Activated CD4-positive, alpha-beta T cell treated with anti-CD3 and anti-CD28 coated beads, Interleukin-2, Interleukin-4, amounts not matched to agents 100 ng/mL and 50 ng/mL, durations not matched to agents 16 hours and 8 hours (primary cell): Measurements from ENCODE around the gene ZNF84.
A peak's percentile ranks its signal among the peaks of the same experiment; 100 is the strongest.

Experiments
- DNase-seq: peaks from one replicate; pipeline ENCODE4 v3.0.0-alpha.2; 2020; ENCODE audit warnings: low spot score

ZNF84 gene

DNA sequence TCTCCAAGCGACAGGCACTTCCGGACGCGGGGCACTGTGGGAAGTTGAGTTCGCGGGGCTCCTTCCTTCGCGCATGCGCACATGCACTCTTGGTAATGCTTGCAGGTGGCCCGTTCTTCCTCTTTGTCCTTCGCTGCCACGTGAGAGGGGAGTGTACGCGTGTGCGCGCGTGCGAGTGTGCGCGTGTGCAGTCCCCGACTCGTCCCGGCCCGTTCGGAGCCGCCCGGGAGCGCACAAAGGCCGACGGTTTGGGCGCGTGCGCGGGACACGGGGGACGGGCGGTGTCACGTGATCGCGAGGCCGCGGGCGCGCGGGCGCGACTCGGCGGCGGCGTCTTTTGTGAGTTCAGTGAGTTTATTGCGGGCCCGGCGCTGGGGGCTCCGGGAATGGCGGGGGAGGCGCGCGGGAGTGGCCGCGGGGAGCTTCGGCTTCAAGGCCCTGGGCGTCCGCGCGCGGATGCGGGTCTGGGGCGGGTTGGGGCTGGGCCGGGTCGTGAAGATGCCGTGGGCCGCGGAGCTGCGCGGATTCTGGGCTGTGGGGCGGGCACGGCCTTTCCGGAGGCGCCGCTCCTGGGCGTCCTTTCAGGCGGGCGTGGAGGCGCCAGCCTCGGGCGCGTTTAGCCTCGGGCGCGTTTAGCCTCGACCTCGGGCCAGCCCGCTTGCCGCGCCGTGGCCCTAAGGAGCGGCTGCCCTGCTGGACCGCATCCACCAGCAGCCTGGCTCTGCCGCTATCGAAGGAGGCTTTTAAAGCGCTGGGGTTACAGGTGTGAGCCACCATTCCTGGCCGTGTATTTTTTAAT, at the start of gene ZNF84:
TSS of gene ZNF84 (plus strand) at position 303 of the 799 bp plus-strand sequence. CDS start 3,959 bp downstream, outside the sequence.
- DNase-seq: peak; percentile 97

DNA sequence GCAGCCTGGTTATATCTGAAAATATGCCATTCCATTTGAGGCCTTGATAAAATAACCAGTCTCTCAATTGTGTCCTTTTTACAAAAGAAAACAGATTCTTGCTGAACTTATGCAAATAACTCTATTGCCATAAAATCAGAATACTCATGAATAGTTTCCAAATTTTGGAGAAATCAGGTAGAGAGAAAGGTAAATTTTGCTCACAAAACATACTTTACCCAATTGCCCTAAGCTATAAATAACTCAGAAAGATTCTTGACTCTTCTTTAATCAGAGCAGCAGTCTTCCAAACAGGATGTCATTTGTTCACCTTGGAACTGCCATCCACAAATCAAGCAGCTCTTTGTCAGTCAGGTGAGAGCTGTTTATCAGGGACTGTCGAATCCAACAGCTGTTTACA, 38.6 kb upstream of the ZNF84 start:
- DNase-seq: no peak

DNA sequence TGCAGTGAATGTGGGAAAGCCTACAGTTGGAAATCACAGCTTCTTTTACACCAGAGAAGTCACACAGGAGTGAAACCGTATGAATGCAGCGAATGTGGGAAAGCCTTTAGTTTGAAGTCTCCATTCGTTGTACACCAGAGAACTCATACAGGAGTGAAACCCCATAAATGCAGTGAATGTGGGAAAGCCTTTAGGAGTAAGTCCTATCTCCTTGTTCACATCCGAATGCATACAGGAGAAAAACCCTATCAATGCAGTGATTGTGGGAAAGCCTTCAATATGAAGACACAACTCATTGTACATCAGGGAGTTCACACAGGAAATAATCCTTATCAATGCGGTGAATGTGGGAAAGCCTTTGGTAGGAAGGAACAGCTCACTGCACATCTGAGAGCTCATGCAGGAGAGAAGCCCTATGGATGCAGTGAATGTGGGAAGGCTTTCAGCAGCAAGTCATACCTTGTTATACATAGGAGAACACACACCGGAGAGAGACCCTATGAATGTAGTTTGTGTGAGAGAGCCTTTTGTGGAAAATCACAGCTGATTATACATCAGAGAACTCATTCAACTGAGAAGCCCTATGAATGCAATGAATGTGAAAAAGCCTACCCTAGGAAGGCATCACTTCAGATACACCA, 26.5 kb upstream of the ZNF84 start:
- DNase-seq: no peak

DNA sequence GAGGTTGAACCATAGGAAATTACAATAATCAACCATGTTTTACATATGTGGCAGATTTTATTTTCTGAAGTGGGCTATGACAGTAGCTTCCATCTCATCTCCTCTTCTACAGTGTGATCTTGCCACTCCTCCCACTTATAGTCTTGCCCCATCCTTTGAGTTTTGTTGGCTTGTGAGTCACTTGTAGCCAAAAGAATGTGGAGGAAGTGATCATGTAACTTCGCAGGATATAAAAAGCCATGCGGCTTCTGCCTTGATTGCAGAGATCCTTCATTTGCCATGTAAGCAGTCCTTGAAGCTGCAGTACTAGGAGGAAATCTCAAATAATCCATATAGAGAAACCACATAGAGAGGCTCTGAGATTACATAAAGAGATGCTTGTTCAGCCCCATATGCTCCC, 13.7 kb upstream of the ZNF84 start:
- no peak for DNase-seq

DNA sequence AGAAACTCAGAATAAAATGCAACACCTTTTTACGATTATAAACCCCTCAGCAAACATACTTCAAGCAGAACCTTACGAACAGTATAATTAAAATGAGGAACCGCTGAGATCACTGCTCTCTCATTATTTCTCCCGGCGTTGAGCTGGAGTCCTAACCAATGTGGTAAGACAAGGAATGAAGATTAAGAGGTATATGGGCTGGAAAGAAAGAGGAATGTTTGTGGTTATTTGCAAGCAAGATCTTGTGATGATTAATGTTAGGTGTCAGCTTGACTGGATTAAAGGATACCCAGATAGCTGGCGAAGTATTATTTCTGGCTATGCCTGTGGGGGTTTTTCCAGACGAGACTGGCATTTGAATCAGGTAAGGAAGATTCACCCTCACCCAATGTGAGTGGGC, 10.3 kb upstream of the ZNF84 start:
- DNase-seq: no peak

DNA sequence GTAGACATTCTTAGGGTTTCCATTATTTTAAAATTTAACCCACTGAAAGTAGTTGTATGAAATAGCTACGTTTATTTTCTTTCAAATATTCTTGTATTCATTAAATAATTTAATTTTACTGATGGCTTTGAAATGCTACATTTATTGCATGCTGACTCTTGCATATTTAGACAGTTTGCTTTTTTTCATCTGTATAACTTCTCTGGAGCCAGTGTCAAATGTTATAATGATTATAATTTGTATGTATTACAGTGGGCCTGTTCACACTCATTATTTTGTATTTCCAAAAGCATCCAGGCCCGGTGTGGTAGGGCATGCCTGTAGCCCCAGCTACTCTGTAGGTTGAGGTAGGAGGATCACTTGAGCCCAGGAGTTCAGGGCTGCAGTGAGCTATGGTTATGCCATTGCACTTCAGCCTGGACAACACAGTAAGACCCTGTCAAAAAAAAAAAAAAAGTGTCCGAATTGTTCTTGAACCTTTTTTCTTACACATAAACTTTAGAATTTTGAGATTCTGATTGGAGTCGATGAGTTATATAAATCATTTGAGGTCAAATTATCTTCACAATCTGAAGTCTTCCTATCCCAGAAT, 905 bp downstream of the ZNF84 start:
- no peak for DNase-seq

DNA sequence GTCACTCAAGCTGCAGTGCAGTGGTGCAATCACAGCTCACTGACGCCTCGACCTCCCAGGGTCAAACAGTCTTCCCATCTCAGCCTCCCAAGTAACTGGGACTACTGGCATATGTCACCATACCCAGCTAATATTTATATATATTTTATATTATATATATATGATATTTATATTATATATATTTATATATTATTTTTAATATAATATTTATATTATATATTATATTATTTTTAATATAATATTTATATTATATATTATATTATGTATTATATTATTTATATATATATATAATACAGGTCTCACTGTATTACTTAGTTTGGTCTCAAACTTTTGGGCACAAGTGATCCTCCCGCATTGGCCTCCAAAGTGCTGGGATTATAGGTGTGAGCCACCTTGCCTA, 9.4 kb downstream of the ZNF84 start:
- DNase-seq: no peak

DNA sequence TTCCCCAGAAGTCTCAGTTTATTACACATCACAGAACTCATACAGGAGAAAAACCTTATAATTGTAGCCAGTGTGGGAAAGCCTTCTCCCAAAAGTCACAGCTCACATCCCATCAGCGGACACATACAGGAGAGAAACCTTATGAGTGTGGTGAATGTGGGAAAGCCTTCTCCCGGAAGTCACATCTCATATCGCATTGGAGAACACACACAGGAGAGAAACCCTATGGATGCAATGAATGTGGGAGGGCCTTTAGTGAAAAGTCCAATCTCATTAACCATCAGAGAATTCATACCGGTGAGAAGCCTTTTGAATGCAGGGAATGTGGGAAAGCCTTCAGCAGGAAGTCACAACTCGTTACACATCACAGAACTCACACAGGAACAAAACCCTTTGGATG, 20.1 kb downstream of the ZNF84 start:
- no peak for DNase-seq

DNA sequence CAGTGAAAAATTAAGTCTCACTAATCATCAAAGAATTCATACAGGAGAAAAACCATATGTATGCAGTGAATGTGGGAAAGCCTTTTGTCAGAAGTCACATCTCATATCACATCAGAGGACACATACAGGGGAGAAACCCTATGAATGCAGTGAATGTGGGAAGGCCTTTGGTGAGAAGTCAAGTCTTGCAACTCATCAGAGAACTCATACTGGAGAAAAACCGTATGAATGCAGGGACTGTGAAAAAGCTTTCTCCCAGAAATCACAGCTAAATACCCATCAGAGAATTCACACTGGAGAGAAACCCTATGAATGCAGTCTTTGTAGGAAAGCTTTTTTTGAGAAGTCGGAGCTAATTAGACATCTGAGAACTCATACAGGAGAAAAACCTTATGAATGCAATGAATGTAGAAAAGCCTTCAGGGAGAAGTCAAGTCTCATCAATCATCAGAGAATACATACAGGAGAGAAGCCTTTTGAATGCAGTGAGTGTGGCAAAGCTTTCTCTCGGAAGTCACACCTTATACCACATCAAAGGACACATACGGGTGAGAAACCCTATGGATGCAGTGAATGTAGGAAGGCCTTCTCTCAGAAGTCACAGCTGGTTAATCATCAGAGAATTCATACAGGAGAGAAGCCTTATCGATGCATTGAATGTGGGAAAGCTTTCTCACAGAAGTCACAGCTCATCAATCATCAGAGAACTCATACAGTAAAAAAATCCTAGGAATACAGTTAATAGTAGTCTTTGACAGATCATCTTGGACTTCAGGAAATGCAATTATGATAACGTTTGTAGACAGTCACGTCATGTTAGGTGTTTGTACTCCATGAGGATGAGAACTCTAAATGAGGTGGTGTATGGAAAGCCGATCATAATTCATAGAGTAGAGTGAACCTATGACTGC, 21.1 kb downstream of the ZNF84 start:
- DNase-seq: no peak

DNA sequence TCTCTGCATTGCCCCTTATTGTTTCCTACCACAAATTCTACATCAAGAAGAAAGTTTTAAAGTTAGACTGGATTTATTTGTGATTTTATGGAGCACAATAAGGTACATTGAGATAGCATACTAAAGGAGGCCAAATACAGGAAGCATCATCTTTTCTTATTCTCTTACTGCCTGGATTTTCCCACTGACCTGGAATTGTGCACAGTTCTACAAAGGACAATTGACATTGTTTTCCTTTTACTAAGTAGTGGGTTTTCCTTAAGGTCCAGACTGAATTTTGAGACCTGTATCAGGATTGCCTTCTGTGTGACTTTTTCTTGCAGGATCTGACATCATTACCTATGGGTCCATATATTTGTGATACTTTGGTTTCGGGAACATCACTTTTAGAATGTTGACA, 24.6 kb downstream of the ZNF84 start:
- no peak for DNase-seq

DNA sequence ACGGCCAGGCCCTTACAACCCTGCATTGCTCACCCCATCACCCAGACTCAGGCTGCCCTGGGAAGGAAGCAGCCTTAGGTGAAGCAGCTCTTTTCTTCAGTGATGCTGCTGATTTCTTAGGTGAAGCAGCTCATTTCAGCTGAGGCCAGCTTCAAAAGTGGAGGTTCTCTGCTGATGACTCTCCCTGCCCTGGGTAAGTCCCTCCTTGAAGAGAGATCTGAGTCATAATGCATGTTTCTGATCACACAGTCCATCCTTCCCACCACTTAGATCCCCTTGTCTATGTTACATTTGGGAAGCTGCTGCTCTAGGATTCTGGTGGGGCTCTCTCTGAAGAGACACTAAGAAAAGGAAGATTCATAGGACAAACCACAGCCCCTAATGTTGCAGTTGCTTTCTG, 26.2 kb downstream of the ZNF84 start:
- DNase-seq: no peak

DNA sequence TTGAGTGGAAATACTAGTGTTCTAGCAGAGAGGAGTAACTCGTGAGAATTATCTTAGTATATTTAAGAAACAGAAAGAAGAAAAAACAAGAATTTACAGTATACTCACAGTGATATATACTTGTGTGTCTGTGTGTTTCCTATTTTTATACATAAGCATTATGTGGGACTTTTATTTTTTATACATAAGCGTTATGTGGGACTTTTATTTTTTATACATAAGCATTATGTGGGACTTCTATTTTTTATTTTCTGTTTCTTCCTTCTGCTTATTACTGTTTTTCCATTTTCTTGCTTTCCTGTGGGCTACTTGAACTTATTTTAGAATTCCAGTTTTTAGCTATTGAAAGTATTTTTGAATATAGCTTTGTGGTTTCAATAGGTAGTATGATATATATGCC, 36.5 kb downstream of the ZNF84 start:
- DNase-seq: no peak

DNA sequence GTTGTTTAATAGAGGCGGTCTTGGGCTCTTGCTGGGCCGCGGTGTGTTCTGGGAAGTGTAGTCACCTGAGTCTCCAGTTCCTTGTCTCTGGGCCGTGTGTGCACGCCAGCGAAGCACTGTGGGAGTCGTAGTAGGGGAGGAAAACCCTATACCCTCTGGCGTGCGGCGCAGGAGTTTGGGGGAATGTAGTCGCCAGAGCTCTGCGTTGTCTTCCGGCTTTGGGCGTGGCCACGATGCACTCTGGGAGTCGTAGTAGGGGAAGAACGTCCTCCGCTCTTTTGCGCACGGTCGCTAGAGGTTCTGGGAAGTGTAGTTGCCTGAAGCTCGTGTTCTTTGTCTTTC, 42.7 kb downstream of the ZNF84 start:
- DNase-seq: peak; percentile 93

DNA sequence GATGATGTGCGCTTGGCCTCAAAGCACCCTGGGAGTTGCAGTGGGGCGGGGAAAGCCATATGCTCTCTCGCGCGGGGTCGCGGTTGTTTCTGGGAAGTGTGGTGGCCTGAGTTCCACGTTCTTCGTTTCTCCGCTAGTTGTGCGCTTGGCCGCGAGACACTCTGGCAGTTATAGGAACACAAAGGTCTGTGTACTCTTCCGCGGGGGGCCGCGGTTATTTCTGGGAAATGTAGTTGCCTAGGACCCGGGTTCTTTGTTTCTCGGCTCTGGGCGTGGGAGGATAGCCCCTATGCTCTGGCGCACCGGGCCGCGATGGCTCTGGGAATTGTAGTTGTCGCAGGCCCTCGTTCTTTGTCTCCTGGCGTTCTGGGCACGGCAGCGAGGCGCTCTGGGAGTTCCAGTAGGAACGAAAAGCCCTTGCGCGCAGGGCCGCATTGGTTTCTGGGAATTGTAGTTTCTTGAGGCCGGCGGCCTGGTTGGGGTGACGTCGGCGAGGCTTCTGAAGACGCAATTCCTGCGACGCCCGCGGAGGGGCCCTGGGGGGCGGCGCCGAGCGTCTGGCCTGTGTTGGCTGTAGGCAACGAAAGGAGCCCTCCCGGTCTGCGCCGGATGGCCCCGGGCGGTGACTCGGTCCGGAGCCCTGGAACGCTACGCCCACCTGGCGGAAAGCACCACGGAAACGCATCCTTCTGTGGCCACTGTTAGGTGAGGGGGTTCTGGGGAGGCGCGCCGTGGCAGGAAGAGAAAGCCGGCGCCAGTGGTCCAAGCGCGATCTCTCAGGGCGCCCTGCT, 43.3 kb downstream of the ZNF84 start, which contains the start of gene ZNF140:
TSS of gene ZNF140 (plus strand) at position 556 of the 791 bp plus-strand sequence. CDS start 398 bp downstream, outside the sequence.
- peak; percentile 94 for DNase-seq

DNA sequence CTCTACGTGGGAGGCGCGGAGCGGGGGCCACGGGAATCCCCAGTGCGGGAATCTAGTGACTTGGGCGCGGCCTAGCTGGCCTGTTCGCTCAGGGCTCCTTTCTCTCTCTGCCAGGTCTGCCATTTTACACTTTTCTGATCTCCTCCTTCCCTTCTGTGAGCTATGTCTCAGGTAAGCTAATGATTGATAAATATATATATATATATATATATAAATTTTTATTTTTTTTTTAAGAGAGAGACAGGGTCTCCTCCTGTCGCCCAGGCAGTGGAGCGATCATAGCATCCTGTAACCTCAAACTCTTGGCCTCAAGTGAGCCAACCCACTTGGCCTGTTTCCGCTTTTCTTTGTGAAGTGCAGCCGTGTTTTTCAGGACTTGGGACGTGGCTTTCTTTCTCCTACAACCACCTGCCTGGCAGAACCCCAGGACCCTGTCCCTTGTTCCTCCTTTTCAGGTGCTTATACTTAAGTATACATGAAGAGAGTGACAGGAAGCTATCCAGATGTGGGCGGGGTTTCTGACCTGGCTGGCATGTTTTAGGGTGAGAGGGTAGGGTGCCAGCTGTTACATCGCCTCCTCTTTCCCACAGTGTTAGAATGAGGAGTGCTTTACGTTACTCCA, 44.0 kb downstream of the ZNF84 start:
- DNase-seq: no peak

DNA sequence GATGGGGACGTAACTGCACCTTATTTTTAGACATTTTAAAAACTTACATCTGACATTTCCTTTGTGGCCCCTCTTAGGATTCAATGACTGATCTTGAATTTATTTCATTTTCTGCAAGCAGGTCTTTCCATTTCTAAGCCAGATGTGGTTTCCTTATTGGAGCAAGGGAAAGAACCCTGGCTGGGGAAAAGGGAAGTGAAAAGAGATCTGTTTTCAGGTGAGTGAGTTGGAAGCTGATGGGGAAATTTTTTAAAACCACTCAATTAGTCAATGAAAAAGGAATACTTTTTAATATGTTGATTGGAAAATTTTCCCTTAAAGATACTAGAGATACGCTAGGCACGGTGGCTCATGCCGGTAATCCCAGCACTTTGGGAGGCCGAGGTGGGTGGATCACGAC, 46.0 kb downstream of the ZNF84 start:
- DNase-seq: no peak

DNA sequence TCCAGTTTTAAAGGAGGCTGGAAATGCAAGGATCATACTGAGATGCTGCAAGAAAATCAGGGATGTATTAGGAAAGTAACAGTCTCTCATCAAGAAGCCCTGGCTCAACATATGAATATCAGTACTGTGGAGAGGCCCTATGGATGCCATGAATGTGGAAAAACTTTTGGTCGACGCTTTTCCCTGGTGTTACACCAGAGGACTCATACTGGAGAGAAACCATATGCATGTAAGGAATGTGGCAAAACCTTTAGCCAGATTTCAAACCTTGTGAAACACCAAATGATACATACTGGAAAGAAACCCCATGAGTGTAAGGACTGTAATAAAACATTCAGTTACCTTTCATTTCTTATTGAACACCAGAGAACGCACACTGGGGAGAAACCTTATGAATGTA, 68.3 kb downstream of the ZNF84 start:
- no peak for DNase-seq

DNA sequence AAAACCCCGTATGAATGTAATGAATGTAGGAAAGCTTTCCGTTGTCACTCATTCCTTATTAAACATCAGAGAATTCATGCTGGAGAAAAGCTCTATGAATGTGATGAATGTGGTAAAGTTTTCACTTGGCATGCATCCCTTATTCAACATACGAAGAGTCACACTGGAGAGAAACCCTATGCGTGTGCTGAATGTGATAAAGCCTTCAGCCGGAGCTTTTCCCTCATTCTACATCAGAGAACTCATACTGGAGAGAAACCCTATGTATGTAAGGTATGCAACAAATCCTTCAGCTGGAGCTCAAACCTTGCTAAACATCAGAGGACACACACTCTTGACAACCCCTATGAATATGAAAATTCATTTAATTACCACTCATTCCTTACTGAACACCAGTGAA, 68.9 kb downstream of the ZNF84 start:
- no peak for DNase-seq

DNA sequence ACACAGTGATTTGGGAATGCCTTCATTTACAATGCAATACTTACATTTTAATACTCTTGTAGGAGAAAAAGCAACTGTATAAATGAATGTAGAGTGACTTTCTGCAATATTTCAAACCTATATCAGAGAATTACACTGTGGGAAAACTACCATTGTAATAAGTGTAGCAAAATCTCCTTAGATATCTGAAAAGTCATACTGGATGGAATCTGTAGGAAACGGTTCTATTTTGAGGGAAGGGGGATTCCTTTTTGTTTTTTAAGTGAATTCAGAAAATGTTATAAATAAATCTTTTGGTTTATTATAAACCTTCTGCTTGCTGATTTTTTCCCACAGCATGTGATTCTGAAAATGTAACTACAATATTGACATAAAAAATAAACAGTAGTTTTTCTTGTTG, 69.8 kb downstream of the ZNF84 start:
- DNase-seq: no peak

DNA sequence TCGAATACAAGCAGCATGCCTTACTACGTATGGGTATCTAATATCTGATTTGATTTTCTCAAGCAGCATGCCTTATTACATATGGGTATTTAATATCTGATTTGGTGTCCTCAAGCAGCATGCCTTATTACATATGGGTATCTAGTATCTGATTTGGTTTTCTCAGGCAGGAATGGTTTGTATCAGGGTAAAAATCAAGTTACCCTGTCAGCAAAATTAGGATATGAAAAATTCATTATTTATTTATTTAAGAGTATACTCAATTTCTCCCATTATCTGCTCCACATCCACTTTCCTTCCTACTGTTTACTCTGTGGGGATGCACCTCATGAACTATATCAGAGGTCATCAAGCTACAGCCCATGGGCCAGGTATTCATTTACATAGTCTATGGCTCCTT, 70.8 kb downstream of the ZNF84 start:
- DNase-seq: no peak
